Liver (tissue), 9 donors: Measurements from ENCODE around the gene HAO1. TPM values are rescaled to one million over a fixed set of nuclear protein-coding genes. Genes with fewer than 3 reads are reported as not detected.

Experiments
- DNase-seq: peaks from one replicate; pipeline ENCODE4 v3.0.0-alpha.2; 2017; ENCODE audit warnings: low spot score
- H3K27ac ChIP-seq, 2 donors: one replicate each; pipeline ENCODE4 v1.7.0; 2013; ENCODE audit warnings: inconsistent platforms in 2 of 2, low read length in 2 of 2, control low read depth in 1 of 2, low read depth in 1 of 2, mild to moderate bottlenecking in 1 of 2
- H3K27me3 ChIP-seq, 4 donors: one replicate each; pipeline versions ENCODE4 v1.6.1 to v1.7.0; 2013; ENCODE audit warnings: low read length in 3 of 4, inconsistent platforms in 1 of 4, mild to moderate bottlenecking in 1 of 4, moderate library complexity in 1 of 4; ENCODE audit not compliant: control insufficient read depth in 4 of 4, insufficient read depth in 4 of 4
- H3K36me3 ChIP-seq, 4 donors: one replicate each; pipeline versions ENCODE4 v1.6.1 to v1.7.0; 2013; ENCODE audit warnings: low read length in 3 of 4, mild to moderate bottlenecking in 3 of 4, low read depth in 1 of 4, moderate library complexity in 1 of 4; ENCODE audit not compliant: control insufficient read depth in 4 of 4, insufficient read depth in 3 of 4
- H3K4me1 ChIP-seq, 4 donors: one replicate each; pipeline versions ENCODE4 v1.6.1 to v1.7.0; 2013; ENCODE audit warnings: low read length in 3 of 4, mild to moderate bottlenecking in 3 of 4, moderate library complexity in 1 of 4; ENCODE audit not compliant: control insufficient read depth in 4 of 4, insufficient read depth in 4 of 4
- H3K4me3 ChIP-seq, 3 donors: one replicate each; pipeline versions ENCODE4 v1.6.1 to v1.7.0; 2013; ENCODE audit warnings: low read length in 3 of 3, control low read depth in 1 of 3, low read depth in 1 of 3, mild to moderate bottlenecking in 1 of 3
- H3K9ac ChIP-seq, 2 donors: one replicate each; pipeline ENCODE4 v1.7.0; 2013; ENCODE audit warnings: low read length in 2 of 2, mild to moderate bottlenecking in 2 of 2, moderate library complexity in 2 of 2, control low read depth in 1 of 2, low read depth in 1 of 2
- H3K9me3 ChIP-seq, 4 donors: one replicate each; pipeline versions ENCODE4 v1.6.1 to v1.7.0; 2013; ENCODE audit warnings: low read length in 3 of 4; ENCODE audit not compliant: control insufficient read depth in 4 of 4
- CTCF ChIP-seq: fragments of 150-350 bp; IDR thresholded peaks from 2 replicates; pipeline ENCODE4 v1.5.1; 2017; ENCODE audit warnings: improper control_type of control experiment, low read depth, low read length; ENCODE audit not compliant: missing input control
- FOXA1 ChIP-seq: IDR thresholded peaks from 2 replicates; pipeline ENCODE4 v1.6.1; 2016; ENCODE audit warnings: antibody characterized with exemption
- FOXA2 ChIP-seq: IDR thresholded peaks from 2 replicates; pipeline ENCODE4 v1.6.1; 2016; ENCODE audit warnings: antibody characterized with exemption
- GABPA ChIP-seq, 2 donors: IDR thresholded peaks in 1 of 2; conservative IDR thresholded peaks in 1 of 2; 2 replicates each; pipeline ENCODE4 v1.6.1; 2016; ENCODE audit warnings: antibody characterized with exemption in 2 of 2, mild to moderate bottlenecking in 1 of 2, moderate library complexity in 1 of 2
- HNF4A ChIP-seq, 2 donors: conservative IDR thresholded peaks; 2 replicates each; pipeline ENCODE4 v1.6.1; 2016; ENCODE audit warnings: antibody characterized with exemption in 2 of 2, mild to moderate bottlenecking in 2 of 2
- HNF4G ChIP-seq: IDR thresholded peaks from 2 replicates; pipeline ENCODE4 v1.6.1; 2016; ENCODE audit warnings: antibody characterized with exemption
- JUND ChIP-seq, 2 donors: IDR thresholded peaks; 2 replicates each; pipeline ENCODE4 v1.6.1; 2016; ENCODE audit warnings: antibody characterized with exemption in 2 of 2
- MAX ChIP-seq: IDR thresholded peaks from 2 replicates; pipeline ENCODE4 v1.6.1; 2016; ENCODE audit warnings: antibody characterized with exemption
- RAD21 ChIP-seq, 2 donors: IDR thresholded peaks; 2 replicates each; pipeline ENCODE4 v1.6.1; 2016; ENCODE audit warnings: antibody characterized with exemption in 2 of 2, mild to moderate bottlenecking in 2 of 2
- REST ChIP-seq: IDR thresholded peaks from 2 replicates; pipeline ENCODE4 v1.6.1; 2016; ENCODE audit warnings: antibody characterized with exemption, mild to moderate bottlenecking
- ZBTB33 ChIP-seq: IDR thresholded peaks from 2 replicates; pipeline ENCODE4 v1.6.1; 2016; ENCODE audit warnings: antibody characterized with exemption
- WGBS: extraction: QIAGEN DNeasy Blood & Tissue Kit; methylation state at CpG from one replicate; pipeline ENCODE4 v1.1.7; 2013; 5-methylcytosine and 5-hydroxymethylcytosine counted together
- polyA plus RNA-seq, 2 donors: library from polyadenylated mRNA; stranded (reverse) in 1 of 2; unstranded in 1 of 2; fragments of 200-250 nt in 1 of 2; fragments of >200 nt in 1 of 2; fragmentation: Nextera tagmentation in 1 of 2; extraction: Ambion mirVana in 1 of 2; gene quantifications; one replicate each; pipeline versions ENCODE4 v1.2.1 to v1.2.3, GENCODE V29; 2013 to 2015
- total RNA-seq, 2 donors: library from RNA; depleted of rRNA; stranded (reverse); fragments of >200 nt; gene quantifications; one replicate each; pipeline ENCODE4 v1.2.3, GENCODE V29; 2014
- donor health status: healthy.
- donor health status: healthy.
- donor health status: healthy.
- donor health status: healthy.
- donor health status: healthy.

Gene HAO1
- total and polyA plus RNA-seq, 4 donors = 17.8 to 164 (median 161) TPM

GRCh38 chr20:7856756-7857155 lies 83.5 kb downstream of the HAO1 start:
- H3K9ac ChIP-seq = no peak overlapping the region
- H3K4me3 ChIP-seq = no peak overlapping the region
- no peak for DNase-seq
- H3K36me3 ChIP-seq = no peaks in the 10 kb centered on the region
- H3K4me1 ChIP-seq = peaks cover 0 to 5% (median 0%) of the 10 kb centered on the region in 4 donors
- H3K9me3 ChIP-seq = no peaks in the 10 kb centered on the region
- TF ChIP-seq ZBTB33 (no peak), GABPA (IDR thresholded peaks at IDR 0.05 in 1 of 2, conservative IDR thresholded peaks at IDR 0.05 in 1 of 2) (no peak), CTCF (no peak), HNF4G (no peak)
- H3K27me3 ChIP-seq = no peaks in the 10 kb centered on the region
- WGBS = 71% methylated on average over 2 of the region's 2 CpGs
- no peak overlapping the region for H3K27ac ChIP-seq

GRCh38 chr20:7855545-7855944 lies 84.7 kb downstream of the HAO1 start:
- no peak overlapping the region for H3K27ac ChIP-seq
- no peaks in the 10 kb centered on the region for H3K27me3 ChIP-seq
- peaks cover 0 to 5% (median 0%) of the 10 kb centered on the region in 4 donors for H3K4me1 ChIP-seq
- H3K9me3 ChIP-seq = no peaks in the 10 kb centered on the region
- no peaks in the 10 kb centered on the region for H3K36me3 ChIP-seq
- TF ChIP-seq FOXA1 (no peak), RAD21 (IDR thresholded peaks at IDR 0.05) (no peak), FOXA2 (no peak), MAX (no peak), JUND (IDR thresholded peaks at IDR 0.05) (no peak), GABPA (IDR thresholded peaks at IDR 0.05 in 1 of 2, conservative IDR thresholded peaks at IDR 0.05 in 1 of 2) (no peak), HNF4A (conservative IDR thresholded peaks at IDR 0.05) (no peak), REST (no peak), ZBTB33 (no peak), HNF4G (no peak)
- DNase-seq = no peak
- H3K9ac ChIP-seq = no peak overlapping the region
- H3K4me3 ChIP-seq = no peak overlapping the region
- 78% methylated on average over 1 of the region's 1 CpG for WGBS
